Left lung (tissue), 10 donors: Measurements from ENCODE around the gene IMPDH1. TPM values are rescaled to one million over a fixed set of nuclear protein-coding genes. Genes with fewer than 3 reads are reported as not detected.
A peak's percentile ranks its signal among the peaks of the same experiment; 100 is the strongest.

Experiments used
- ATAC-seq: fragments of 200-7000 bp; cut with Tn5 transposase; one replicate; pipeline ENCODE4 v1.9.1; 2020; ENCODE audit warnings: moderate library complexity
- DNase-seq, 4 donors: peaks; one replicate each; pipeline ENCODE4 v3.0.0-alpha.2; 2013 to 2020
- H3K27ac ChIP-seq, 2 donors: fragments of 200-600 bp; sonication (generic) in 1 of 2; one replicate each; pipeline versions ENCODE4 v1.5.0 to v1.8.0; 2020 to 2021
- H3K27me3 ChIP-seq, 2 donors: fragments of 200-600 bp; sonication (generic) in 1 of 2; one replicate each; pipeline versions ENCODE4 v1.5.0 to v1.8.0; 2020 to 2021
- H3K36me3 ChIP-seq, 2 donors: fragments of 200-600 bp; sonication (generic) in 1 of 2; one replicate each; pipeline versions ENCODE4 v1.5.0 to v1.8.0; 2020 to 2021
- H3K4me1 ChIP-seq, 2 donors: fragments of 200-600 bp; one replicate each; pipeline ENCODE4 v1.8.0; 2021
- H3K4me3 ChIP-seq, 2 donors: fragments of 200-600 bp; sonication (generic) in 1 of 2; one replicate each; pipeline versions ENCODE4 v1.5.0 to v1.8.0; 2020 to 2021; ENCODE audit warnings: mild to moderate bottlenecking in 1 of 2
- H3K9me3 ChIP-seq, 2 donors: fragments of 200-600 bp; sonication (generic) in 1 of 2; one replicate each; pipeline versions ENCODE4 v1.5.0 to v1.8.0; 2020 to 2021
- intact Hi-C, 2 donors: fragments of 100-400 bp; cut with DNase I; formaldehyde crosslinking; loops; one replicate each; pipeline versions ENCODE4 v1.11.2 to v1.14.2; 2022
- polyA plus RNA-seq, 6 donors: library from polyadenylated mRNA; unstranded; fragments of 120-200 nt; gene quantifications; one replicate each; pipeline ENCODE4 v1.2.1, GENCODE V29; 2013; ENCODE audit not compliant: insufficient read length in 6 of 6
- total RNA-seq, 2 donors: library from RNA; stranded (reverse); fragmentation: NEBNext Ultra II Directional; extraction: Animal tissue kit (Norgen Biotek cat#: 25700); gene quantifications; one replicate each; pipeline ENCODE4 v1.2.1, GENCODE V29; 2021
- TF ChIP-seq, protein P1 (sequence below), 2 donors: fragments of 200-600 bp; sonication (generic) in 1 of 2; IDR thresholded peaks; one replicate each; pipeline versions ENCODE4 v1.5.0 to v1.8.0; 2021; ENCODE audit warnings: antibody characterized with exemption in 2 of 2
- donor health status: DM: no; HTN: yes; CAD: no.
- donor health status: DM: no; HTN: no; CAD: no.

IMPDH1 gene
- total and polyA plus RNA-seq, 8 donors: 32.4 to 106 (median 38.2) TPM

DNA sequence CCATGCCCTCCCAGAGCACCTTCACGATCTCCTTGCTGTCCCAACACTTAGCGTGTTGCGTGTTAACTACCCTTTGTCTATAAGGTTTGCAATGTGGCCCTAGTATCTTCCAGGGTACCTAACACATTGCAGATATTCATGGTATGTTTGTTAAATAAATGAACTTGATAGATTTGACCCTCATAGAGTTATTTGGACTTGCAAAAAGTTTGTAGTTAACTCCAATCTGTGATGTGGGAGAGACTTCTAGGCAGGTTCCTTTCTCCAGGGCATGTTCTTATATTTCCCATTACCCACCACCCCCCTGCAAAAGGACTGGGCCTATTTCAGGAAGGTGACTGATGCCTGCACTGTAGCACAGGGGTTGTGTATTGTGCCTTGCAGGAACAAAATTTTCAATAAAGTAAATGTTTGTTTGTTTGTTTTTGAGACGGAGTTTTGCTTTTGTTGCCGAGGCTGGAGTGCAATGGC is 46.5 kb upstream of the IMPDH1 start:
- DNase-seq: no peak
- TF ChIP-seq, protein P1, sequence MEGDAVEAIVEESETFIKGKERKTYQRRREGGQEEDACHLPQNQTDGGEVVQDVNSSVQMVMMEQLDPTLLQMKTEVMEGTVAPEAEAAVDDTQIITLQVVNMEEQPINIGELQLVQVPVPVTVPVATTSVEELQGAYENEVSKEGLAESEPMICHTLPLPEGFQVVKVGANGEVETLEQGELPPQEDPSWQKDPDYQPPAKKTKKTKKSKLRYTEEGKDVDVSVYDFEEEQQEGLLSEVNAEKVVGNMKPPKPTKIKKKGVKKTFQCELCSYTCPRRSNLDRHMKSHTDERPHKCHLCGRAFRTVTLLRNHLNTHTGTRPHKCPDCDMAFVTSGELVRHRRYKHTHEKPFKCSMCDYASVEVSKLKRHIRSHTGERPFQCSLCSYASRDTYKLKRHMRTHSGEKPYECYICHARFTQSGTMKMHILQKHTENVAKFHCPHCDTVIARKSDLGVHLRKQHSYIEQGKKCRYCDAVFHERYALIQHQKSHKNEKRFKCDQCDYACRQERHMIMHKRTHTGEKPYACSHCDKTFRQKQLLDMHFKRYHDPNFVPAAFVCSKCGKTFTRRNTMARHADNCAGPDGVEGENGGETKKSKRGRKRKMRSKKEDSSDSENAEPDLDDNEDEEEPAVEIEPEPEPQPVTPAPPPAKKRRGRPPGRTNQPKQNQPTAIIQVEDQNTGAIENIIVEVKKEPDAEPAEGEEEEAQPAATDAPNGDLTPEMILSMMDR (IDR thresholded peaks at IDR 0.05): no peak
- Histone ChIP-seq H3K9me3 (no peaks in the 10 kb centered on the region), H3K27me3 (no peaks in the 10 kb centered on the region), H3K4me1 (peaks cover 9 to 52% of the 10 kb centered on the region in 2 donors), H3K27ac (peak overlapping the region; percentile 89 to 94), H3K4me3 (peak overlapping the region; percentile 71 to 92), H3K36me3 (peaks cover 0 to 5% of the 10 kb centered on the region in 2 donors)
- intact Hi-C loops: no loop called here
- no peak for ATAC-seq

DNA sequence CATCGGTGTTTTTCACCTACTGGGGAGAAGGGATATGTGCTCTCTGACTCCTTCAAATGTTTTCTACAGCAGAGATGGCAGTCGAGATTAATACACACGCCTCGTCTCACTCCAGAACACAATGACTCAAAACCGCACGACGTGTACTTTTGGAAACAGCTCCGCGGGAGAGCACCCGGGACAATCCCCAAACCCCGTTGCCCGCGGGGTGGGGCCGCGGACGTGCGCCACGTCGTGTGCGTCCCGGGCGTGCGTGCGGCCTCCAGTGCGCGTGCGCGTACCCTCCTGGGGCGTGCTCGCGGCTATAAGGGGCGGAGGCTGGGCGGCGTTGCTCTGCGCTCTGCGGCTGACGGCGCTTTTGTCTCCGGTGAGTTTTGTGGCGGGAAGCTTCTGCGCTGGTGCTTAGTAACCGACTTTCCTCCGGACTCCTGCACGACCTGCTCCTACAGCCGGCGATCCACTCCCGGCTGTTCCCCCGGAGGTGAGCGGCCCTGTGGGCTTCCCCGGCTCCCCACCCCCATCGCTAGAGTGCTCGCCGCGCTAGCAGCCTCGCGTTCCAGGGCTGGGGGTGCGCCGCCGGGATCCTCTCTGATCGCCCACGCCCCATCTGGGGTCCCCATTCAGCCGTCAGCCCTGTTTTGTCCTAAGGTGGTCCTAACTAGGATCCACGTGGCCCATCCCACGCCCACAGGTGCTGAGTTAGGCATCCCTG is 45.9 kb upstream of the IMPDH1 start, which contains the start of gene HILPDA:
TSS of gene HILPDA (plus strand) at position 336 of the 712 bp plus-strand sequence. CDS start 1,391 bp downstream, outside the sequence.
- TF ChIP-seq, protein P1 (IDR thresholded peaks at IDR 0.05): no peak
- Histone ChIP-seq H3K27ac (peak within 1 kb of the TSS; percentile 89 to 94), H3K36me3 (peaks cover 0 to 5% of the 10 kb centered on the region in 2 donors), H3K4me1 (peaks cover 9 to 52% of the 10 kb centered on the region in 2 donors), H3K9me3 (no peaks in the 10 kb centered on the region), H3K4me3 (peak within 1 kb of the TSS; percentile 71 to 92), H3K27me3 (no peaks in the 10 kb centered on the region)
- peak; percentile 95 for ATAC-seq
- intact Hi-C loops: no loop called here
- DNase-seq: peak; percentile 89 to 99 (median 96)

DNA sequence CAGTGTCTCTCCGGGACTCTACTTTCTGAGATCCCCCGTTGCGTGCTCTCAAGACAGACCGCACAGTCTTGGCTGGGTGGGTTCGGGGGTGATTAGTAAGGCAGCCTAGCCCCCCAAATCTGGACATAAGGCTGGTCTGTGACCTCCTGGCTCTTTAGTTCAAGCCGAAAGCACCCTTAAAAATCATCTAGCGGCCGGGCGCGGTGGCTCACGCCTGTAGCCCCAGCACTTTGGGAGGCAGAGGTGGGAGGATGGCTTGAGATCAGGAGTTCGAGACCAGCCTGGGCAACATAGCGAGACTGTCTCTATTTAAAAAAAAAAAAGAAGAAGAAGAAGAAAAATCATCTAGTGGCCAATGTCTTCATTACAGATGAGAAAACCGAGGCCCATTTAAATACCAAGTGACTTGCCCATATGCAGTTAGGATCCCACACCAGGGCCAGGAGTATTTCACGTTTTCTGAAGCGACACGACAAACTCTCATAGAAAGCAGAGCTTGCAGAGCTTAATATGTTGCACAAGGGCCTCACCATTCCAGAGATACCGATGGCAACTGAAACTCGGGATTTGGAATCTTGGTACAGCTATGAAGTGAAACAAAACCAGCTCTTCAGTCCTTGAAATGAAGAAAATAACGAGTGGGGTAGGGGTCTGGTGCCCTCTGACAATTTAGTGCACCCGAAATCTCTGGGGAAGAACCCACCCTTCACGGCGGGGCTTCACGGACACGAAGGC is 45.2 kb upstream of the IMPDH1 start:
- no peaks in the 10 kb centered on the region for H3K27me3 ChIP-seq
- no peaks in the 10 kb centered on the region for H3K9me3 ChIP-seq
- peaks cover 0 to 5% of the 10 kb centered on the region in 2 donors for H3K36me3 ChIP-seq
- peak in 1 of 4 donors; percentile 35 for DNase-seq
- intact Hi-C loops: no loop called here
- H3K27ac ChIP-seq: peak overlapping the region; percentile 89 to 94
- peak; percentile 1 for ATAC-seq
- TF ChIP-seq, protein P1 (IDR thresholded peaks at IDR 0.05): no peak
- H3K4me3 ChIP-seq: peak overlapping the region; percentile 71 to 92
- H3K4me1 ChIP-seq: peaks cover 9 to 52% of the 10 kb centered on the region in 2 donors

DNA sequence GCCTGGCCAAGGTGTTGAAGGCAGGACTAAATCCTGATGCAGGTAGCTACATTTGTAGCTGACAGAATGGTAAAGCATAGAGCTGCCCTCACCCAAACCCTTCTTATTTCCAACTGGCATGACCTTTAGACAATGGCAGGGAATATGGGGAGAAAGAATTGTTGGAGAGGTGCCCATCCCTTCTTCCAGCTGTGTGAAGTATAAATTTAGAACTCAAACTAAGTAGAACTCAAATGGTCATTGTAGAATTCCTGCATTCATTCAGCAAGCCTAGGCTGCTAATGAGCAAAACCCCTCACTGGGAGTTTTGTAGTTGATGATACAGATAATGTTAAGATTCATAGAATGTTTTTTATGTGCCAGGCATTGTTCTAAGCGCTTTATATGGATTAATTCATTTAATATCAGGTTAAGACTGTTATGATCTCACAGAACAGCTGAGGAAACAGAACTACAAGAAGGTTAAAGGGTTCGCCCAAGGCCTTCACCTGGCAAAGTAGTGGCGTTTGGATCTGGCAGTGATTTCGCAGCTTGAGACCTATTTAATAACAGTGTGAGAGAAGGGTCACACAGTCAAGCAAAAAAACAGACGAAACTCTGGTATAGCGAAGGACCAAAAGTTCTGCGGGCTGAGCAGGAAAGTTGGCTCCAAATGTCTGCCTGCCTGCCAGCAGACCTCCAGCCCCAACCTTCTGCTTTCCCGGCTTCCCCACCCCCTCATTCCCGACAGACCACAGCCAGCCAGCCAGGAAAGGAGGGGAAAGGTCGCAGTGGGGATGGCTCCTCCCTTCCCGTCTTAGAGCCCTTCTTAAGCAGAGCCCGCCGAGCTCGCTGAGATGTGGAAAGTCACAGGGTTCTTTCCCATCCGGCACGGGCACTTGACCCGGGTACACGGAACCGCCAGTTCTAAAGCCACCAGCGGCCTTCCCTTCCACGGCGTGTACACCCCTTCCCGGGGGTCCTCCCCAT is 44.3 kb upstream of the IMPDH1 start:
- intact Hi-C loops: no loop called here
- Histone ChIP-seq H3K36me3 (peaks cover 0 to 5% of the 10 kb centered on the region in 2 donors), H3K27me3 (no peaks in the 10 kb centered on the region), H3K4me3 (no peak overlapping the region), H3K9me3 (no peaks in the 10 kb centered on the region), H3K27ac (peak overlapping the region; percentile 89 to 94), H3K4me1 (peaks cover 8 to 46% of the 10 kb centered on the region in 2 donors)
- ATAC-seq (peak; percentile 56), DNase-seq (peak; percentile 79 to 96 (median 85))
- TF ChIP-seq, protein P1 (IDR thresholded peaks at IDR 0.05): no peak
